HG02885 (cell line): ENCODE data around the gene CKAP4.

Experiments used
- ATAC-seq: cut with Tn5 transposase; IDR thresholded peaks from one replicate; pipeline ENCODE4 v1.9.1; 2021; ENCODE audit warnings: mild to moderate bottlenecking; ENCODE audit not compliant: unreplicated experiment, poor library complexity

The CKAP4 gene

DNA sequence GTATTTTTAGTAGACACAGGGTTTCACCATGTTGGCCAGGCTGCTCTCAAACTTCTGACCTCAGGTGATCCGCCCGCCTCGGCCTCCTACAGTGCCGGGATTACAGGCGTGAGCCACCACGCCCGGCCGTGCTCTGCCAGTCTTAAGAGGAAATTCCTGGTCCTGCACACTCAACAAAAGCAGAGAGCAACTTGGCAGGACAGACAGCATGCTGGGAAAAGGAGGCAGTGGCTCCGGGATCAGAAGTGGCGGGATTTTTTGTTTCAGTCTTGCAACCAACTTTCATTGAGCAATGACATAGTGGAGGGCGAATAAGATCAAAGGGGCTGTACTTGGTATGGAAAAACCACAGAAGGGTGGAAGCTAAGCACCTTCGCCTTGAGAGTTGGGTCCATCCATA, 2.1 kb downstream of the CKAP4 start:
- no peak for ATAC-seq

DNA sequence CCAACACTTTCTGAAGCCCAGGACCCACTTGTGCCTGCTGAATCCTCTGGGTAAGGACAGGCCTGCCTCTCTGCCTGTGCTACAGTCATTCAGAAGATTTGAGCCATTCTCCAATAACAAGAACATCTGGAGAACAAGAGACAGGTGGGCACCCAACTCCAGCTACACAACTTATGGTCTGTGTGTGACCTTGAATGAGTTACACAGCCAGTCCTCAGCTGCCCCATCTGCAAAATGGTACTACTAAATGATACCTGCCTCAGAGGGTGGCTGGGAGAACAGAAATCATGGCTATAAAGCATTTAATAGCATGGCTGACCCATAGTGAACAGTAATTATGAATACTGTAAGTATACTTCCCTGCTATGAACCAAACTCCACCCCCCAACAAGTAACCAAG, 4.2 kb downstream of the CKAP4 start:
- ATAC-seq: no peak

DNA sequence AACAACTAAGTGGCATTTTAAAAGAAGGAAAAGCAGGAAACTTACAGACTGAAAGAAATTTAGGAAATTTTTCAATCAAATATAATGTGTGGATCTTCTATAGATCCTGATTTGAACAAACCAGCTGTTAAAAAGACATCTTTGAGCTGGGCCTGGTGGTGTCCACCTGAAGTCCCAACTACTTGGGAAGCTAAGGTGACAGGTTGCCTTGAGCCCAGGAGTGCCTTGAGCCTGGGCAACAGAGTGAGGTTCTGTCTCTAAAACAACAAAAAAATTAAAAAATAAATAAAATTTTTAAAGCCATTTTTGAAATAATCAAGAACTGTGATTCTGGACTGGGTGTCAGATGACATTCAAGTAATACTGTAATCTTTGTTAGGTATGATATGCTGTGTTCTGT, 7.0 kb downstream of the CKAP4 start:
- no peak for ATAC-seq

DNA sequence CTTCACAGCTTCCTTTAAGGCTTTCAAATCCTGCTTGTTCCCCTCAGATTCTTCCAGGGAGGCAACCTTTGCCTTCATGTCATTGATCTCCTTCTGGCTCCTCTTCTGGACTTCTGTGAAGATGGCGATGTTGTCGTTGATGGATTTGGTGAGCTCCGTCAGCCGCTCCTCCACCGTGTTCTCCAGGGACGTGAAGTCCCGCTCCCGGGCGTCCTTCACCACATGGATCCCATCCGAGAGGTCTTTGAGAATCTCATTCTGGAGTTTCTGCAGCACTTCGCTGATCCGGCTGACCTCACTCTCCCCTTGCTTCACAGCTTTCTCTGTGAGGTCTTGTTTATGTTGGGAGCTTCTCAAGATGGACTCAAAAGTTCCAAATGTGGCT, 7.9 kb downstream of the CKAP4 start:
- no peak for ATAC-seq

DNA sequence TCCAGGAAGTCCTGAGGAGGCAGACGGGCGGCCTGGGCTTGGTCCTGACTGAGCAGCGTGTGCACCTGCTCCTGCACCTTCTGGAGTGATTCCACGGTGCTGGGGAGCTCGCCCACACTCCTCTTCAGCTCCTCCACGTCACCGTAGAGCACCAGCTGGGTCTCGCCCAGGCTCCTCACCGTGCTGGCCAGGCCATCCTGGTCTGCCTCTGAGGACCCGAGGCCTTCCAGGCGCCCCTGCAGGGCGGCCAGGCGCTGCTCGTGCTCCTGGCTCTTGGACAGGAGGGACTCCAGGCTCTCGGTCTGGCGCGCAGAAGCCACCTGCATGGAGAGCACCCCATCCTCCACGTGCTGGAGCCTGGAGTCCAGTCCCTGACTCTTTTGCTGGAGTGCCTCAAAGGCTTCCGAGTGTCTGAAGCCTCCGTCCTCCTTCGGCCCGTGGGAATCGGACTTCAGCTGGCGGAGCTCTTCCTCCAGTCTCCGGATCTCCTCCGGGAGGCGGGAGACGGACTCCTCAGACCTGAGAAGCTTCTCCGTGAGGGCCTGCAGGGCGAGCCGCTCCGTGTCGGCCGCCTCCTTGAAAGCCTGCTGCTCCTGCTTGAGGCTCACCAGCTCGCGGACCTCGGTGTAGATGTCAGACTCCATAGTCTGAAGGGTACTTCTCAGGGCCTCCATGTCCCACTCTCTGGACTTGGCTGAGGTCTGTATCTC, 8.4 kb downstream of the CKAP4 start:
- no peak for ATAC-seq

DNA sequence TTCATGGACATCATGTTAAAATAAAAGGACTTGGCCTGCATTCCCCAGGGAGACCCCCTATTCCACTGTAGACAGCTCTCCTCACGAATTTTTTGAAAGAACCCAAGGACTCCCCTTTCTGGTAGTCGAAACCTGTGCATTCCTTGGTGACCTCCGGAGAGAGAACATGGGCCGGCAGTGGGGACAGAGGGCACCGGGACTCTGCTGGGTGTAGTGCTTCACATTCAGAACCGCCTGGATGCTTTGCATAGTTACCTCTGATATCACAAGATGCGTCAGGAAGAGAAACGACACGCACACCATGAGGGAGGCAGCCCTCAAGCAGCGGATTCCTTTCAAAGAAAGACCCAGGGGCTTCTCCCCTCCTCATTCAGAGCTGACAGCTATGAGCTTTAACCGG, 9.7 kb downstream of the CKAP4 start:
- ATAC-seq: no peak

DNA sequence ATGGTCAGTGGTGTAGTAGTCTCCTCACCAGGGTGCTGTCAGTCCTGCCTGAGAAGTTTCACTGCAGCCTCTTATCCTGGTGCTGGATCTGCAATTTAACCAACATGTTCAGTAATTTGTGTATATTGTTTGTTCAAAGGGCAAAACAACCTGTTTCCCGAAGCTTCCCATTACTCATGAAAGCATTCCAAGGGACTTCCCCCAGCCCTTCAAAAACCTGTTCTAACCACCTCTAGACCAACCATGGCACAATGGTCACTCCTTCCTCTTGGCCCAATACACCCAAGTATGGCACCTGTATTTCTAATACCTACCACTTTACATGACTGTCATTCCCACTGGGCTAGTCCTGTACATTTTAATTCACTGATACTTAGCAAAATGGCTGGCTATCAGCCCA, 12.1 kb downstream of the CKAP4 start:
- ATAC-seq: no peak

DNA sequence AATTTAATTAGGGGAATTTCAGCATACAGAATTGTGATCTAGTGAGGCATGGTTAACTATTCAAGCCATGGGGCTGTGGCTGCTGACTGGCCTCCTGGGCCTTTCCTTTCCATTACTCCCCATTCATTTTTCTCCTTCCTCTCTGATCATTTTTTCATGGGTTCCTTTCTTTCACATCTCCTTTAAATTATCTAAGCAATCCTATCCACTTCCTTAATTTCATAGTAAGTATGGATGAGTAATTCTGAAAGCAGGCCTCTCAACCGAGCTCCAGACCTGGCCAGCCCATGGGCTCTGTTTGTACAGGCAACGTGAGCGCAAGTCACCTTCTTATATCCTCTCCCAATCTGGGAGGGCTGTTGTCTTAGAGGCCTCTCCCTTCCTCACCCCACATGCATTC, 13.4 kb downstream of the CKAP4 start:
- ATAC-seq: no peak

DNA sequence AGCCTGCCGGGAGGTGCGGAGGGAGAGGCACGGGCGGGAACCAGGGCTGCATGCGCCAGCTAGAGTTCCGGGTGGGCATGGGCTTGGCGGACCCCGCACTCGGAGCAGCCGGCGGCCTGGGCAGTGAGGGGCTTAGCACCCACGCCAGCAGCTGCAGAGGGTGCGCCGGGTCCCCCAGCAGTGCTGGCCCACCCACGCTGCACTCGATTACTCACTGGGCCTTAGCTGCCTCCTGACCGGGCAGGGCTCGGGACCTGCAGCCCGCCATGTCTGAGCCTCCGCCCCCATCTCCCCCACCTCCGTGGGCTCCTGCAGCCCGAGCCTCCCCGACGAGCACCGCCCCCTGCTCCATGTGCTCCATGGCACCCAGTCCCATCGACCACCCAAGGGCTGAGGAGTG, 14.8 kb downstream of the CKAP4 start:
- ATAC-seq: no peak

DNA sequence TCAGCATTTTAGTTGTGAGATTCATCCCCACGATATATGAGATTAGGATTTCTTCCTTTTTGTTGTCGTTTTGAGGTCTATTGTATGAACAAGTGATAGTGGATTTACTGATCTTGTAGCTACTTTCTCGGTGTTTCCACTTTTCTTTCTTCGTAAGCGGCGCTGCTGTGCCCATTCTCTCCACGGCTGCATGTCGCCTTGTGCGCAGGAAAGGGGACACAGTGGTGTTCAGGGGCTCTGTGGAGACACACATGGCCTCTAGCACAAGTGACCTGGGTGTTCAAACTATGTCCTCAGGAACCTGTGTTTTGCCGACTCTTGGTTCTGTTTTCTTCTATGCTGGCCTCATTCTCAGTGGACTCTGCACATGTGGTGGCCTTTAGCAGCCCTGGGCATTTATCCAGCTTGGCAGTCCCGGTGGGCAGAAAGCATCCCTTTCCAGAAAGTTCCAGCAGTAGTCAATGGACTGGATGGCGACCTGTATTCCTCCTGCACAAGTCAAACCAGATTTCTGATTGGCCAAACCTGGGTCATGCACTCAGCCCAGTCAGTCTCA, 18.7 kb downstream of the CKAP4 start:
- ATAC-seq: no peak

DNA sequence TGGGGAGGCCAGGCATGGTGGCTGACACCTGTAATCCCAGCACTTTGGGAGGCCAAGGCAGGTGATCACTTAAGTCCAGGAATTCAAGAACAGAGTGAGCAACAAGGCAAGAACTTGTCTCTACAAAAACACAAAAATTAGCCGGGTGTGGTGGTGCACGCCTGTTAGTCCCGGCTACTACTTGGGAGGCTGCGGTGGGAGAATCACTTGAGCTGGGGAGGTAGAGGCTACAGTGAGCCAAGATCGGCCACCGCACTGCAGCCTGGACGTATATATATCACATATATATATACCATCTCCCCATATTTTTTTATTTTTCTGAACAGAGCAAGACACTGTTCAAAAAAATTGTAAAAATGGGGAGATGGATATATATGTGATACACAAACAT, 19.5 kb downstream of the CKAP4 start:
- ATAC-seq: no peak

DNA sequence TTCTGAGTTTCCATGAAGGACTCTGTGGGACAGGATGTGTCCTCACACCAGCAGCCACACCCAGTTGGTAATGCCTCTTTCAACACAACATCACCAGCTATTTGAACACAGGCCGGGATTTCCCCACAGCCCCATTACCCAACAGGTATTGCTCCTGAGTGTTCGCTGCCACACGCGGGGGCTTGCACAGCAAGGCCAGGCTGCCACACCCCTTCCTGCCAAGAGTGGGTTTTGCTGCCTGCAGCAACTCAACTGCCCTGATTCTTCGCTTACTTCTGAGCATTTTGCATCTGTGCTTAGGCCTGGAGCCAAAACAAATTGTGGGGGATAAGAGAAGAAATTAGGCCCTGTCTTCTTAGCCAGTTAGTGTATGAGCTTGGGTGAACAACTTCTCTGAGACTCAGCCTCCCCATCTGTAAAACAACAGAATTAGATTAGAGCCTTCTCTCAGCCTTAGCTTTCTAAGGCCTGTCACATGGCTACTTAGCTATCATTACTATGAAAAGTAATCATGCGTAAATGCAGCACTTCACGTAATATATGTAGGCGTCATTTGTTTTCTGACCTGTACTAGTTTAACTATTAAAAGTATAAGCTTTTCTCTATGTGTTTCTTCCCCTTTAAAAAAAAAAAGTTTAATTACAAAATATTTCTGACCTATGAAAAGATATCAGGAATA, 20.0 kb downstream of the CKAP4 start:
- no peak for ATAC-seq

DNA sequence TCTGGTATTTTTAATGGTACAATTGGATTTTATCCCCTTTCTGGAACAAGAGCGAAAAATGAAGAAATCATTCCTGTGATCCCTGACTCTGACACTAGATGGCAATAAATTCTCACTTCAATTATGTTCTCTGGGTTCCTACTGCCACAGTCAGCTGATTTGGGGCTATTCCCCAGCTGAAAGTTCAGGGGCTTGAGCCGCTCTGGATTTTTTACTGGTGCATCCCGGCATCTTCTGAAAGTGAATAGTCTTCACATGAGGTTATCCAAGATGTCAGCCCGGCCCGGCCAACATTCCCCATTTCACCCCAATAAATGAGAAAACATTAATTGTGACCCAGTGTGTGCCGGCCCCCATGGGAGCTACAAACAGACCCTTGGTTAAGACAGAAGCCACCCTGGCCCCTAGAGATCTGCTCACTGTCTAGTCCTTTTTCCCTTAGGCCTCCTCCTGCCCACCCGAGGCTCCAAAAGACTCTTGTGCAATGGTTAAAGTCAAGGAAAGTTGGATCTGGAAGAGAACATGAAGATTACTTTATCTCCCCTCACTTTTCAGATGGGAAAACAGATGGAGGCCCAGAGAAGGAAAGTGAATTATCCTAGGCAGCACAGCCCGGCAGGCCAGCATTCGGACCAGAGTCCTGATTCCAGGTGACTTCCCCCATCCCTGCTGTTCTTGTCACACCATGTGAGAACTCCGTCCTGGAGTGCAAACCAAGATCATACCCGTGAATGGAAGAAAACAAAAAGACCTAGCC, 20.8 kb downstream of the CKAP4 start:
- ATAC-seq: no peak

DNA sequence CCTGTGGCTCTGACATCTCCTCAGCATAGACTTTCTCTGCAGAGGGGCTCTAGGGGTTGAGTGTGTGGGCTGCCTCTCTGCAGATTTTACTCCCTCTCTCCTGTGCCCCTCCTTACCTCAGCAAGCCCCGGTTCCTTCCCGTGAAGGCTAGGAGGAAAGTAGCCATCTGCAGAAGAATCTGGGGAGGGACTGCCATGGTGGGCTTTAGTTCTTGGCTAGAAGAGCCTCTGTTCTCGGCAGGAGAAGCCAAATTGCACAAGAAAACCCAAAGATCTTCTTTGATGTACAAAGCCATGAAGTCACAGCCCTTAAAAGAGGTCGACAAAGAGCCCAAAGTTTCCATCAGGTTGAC, 23.5 kb downstream of the CKAP4 start:
- no peak for ATAC-seq

DNA sequence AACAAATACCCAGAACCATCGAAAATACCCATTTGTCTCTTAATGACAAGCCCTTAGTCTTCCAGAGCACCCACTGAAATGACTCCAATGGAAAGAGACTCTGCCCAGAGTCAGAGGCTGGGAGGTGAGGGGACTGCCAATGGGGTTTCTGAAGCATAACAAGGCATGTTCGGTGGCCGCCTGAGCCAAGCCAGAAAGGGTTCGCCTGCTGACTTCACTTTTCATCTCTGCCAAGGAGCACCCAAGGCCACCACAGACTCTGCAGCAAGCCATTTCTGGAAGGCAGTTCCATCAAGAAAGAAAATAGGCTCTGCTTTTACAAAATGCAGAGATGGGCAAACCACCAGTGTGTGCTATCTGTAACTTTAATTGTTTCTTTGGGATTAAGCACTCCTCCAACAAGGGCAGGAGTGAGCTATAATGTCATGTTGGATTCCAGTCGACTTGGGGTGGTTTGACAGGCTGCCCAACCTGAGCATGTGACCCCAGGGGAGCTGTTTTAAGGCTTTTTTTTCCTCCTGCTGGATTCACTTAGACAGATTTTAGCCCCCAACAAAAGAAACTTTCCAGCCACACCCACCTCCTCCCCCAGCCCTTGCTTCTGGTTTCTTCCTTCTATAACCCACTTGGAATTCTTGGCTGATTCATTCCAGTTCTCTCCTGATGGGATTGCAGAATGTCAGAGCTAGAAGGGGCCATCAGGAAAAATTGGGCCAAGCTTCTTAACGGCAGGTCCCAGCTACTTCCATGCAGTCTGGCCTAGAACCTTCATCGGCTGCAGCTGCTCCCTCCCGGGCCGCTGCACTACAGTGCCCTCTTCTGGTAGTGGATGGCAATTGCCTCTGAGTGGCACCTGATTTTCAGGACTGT, 24.1 kb downstream of the CKAP4 start:
- peak; percentile 75 for ATAC-seq

DNA sequence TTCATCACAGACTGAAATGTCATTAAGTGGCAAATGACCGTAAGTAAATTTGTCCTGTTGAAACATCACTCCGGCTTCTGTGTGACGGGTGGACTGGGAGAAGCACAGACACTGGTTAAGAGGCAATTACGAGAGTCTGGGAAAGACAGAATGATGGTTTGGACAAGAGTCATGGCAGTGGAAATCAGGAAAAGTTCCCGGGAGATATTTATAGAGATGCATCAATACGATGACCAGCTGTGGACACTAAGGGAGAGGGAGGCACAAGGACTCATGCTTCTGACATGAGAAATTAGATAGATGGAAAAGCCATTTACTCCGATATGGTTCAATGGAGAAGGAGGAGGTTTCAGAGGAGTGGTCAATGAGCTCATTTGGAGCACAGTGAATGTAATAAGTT, 27.3 kb downstream of the CKAP4 start:
- ATAC-seq: no peak

DNA sequence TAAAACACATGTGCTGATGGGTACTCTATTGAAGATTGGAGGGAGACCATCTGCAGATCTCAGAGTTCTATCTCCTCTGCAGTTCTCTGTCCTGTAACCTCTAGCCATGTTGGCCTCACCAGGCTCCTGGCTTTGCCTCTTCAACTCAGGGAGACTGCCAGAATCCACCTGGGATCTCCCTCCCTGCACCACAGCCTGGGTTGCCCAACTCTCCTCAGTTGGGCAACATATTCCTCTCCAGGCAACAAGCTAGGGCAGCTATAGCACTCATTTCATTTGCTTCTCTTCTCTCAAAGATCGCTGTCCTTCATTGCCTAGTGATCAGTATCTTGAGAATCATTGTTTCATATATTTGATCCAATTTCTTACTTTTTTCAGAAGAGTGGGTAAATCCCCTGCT, 28.8 kb downstream of the CKAP4 start:
- ATAC-seq: no peak

DNA sequence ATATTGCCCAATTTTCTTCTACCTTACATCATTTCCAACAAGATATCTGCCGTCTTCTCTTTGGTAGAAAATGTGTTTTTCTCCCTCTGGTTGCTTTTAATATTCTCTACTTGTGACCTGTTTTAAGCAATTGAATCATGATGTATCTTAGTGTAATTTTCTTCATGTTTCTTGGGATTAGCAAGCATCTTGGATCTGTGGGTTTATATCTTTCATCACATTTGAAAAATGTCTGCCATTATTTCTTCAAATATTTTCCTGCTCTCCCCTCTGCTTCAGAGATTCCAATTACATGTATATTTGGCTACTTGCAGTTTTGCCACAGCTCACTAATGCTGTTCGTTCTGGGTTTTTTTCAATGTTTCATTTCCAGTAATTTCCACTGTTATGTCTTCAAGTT, 30.1 kb downstream of the CKAP4 start:
- no peak for ATAC-seq

DNA sequence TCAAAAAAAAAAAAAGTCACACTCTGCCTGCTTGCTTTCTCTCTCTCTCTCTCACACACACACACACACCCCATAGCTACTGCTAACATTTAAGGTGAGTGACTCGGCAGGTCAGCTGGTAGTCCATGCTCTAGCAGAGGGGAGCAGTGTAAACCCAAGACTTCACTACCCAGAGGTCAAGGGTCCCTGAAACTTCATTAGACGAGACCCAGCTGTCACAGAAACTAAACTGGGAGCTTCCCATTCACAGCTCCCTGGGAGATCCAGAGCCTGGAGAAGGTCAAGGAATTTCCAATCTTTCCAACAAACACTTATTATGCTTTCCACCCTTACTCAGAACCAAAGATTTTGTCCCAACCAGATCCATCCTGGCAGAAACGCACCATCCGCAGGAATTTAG, 33.2 kb downstream of the CKAP4 start:
- no peak for ATAC-seq

DNA sequence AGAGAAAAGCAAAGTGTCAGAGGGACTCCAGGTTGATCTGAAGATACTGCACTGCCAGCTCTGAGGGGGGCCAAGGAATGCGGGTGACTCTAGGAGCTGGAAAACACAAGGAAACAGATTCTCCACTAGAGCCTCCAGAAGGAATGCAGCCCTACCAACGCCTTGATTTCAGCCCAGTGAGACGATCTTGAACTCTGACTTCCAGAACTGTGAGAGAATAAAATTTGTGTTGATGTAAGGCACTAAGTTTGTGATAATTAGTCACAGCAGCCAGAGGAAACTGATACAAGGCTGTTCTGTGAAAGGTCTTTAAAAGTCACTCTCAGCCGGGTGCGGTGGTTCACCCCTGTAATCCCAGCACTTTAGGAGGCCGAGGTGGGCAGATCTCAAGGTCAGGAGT, 34.2 kb downstream of the CKAP4 start:
- ATAC-seq: no peak

DNA sequence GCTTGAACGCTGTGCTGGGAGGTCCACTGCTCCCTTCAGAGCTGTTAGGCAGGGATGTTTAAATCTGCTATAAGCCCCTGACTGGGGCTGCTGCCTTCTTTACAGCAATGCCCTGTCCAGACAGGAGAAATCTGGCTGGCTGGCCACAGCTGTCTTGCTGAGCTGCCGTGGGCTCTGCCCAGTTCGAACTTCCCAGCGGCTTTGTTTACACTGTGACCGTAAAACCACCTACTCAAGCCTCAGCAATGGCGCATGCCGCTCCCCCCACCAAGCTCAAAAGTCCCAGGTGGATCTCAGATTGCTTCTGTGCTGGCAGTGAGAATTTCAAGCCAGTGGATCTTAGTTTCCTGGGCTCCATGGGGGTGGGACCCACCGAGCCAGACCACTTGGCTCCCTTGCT, 35.8 kb downstream of the CKAP4 start:
- no peak for ATAC-seq
